HG02623 (cell line): Measurements from ENCODE around the gene MARCHF3.

Experiments
- ATAC-seq: cut with Tn5 transposase; IDR thresholded peaks from one replicate; pipeline ENCODE4 v1.9.1; 2021; ENCODE audit warnings: moderate library complexity; ENCODE audit not compliant: unreplicated experiment

The MARCHF3 gene

GRCh38 chr5:126883564-126884245 lies 146.7 kb downstream of the MARCHF3 start:
- no peak for ATAC-seq

- no peak for ATAC-seq
Measured at GRCh38 chr5:126881821-126882600, 148.3 kb downstream of the MARCHF3 start.

- ATAC-seq, result no peak
Measured at GRCh38 chr5:126878634-126879033, 151.7 kb downstream of the MARCHF3 start.

GRCh38 chr5:126878085-126878484 lies 152.3 kb downstream of the MARCHF3 start:
- ATAC-seq, result no peak

DNA sequence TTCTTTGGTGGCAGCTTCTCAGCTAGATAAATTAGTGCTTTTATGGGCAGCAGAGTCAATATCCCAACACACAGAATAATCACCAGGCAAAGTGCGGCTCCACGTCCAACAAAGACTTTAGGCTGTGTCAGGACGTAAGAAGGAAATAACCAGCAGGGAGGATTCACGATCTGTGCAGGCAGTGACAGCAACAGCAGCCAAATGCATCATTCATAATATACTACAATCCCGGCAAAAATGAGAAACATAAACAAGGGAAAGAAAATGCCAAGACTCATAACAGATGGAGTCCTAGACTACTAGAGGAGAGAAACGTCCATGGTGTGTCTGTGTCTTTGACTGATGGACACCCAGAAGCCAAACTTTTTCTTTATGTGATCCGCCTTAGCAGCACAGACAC lies 152.8 kb downstream of the MARCHF3 start:
- ATAC-seq, result no peak

DNA sequence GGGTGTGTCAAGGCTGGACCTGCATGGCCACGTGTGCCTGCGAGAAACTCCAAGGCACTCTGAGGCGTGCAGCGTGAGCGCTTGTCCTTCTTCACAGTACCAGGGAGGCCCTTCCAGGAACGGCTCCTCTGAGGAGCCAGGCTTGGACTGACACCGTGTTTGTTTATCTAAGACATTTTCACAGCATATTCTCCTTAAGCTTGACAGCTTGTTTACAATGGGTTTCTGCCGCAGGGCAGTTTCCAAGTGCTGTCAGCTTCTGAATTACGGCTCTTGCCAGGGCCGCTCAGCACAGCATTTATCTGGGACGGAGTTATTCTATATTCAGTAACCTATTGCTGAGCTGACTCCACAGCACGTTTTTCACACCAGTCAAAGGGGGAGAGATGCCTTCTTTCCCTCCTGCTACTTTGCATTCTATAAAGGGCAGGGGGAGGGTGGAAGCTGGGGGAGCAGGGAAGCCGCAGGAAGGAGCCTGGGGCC lies 155.0 kb downstream of the MARCHF3 start:
- ATAC-seq, result no peak

DNA sequence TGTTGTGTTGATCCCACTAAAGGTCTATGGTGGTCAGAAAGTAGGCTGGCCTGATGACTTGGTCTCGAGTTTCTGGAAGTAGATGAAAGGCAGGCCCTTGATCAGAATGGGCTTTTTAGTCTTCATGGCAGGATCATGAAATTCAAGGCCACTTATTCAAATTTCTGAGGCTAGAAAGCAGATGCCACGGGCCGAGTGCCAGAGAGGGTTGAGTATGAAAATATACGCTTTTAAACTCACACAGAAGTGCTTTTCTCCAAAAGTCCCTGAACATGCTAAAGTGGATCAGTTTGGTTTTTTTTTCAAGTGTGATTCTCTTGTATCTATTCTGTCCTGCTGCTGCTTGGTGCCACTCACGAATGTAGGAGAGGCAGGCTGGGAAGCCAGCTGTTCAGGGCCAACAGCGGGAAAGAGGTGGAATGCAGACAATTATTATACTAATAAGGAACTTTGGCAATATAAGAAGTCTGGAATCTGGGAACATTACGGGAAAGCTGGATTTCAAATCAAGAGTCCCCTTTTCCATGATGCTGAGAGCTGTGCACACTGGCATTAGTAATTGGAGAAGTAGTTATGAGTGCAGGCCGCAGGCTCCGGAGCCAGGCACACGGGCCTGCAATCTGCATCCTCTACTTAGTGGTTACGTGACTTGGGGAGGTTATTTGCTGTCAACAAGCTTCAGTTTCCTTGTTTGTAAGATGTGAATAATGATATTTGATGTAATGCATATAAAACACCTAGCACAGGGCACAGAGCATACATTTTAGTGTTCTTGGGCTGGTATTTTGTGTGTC lies 157.6 kb downstream of the MARCHF3 start:
- no peak for ATAC-seq

GRCh38 chr5:126871441-126871840 lies 158.9 kb downstream of the MARCHF3 start:
- ATAC-seq, result no peak

DNA sequence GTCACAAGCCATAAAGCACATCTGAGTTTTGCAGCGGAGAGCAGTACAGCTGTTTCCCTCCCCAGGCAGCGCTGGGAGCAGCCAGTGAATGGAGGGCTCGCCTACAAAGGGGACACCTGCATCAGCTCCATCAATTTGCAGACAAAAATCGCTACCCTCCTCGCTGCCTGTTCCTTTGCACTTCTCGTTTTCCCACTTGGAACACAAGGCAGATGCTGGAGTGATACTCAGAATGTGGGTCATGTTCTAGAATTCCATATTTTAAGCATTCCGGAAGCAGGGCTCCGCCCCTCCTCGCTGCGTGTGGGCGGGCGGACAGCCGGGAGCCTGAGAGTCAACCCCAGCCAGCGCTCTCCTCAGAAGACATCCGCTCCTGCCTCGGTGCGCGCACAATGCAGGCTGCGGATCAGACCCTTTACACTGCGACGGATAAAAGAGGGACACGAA lies 161.3 kb downstream of the MARCHF3 start:
- no peak for ATAC-seq

DNA sequence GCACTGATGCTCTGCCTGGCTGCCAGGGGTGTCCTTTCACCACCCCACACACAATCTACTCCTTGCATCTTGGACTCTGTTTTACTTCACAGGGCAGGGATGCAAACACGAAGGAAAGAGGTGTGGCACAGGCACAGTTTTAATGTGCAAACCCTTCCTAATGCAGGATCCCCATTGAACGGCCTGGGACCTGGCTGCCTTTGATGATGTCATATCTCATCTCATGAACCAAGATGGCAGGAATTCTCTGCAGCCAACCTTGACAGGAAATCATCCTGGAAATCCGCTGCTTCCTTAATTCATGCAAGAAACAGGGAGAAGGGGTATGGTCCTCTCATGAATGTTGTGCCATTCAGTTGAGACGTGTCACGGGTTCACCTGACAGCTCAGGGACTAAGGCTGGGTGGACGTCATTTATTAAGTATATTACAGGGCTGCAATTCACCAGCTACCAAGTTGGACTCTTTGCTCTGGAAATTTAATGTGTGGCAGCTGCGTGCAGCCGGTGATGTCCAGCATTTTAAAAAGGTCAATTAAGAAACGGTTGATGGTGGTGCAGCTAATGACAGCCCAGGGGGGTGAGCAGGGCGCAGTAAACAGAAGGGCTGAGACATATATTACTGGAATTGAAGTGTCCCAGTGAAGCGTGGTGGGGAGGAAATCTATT lies 161.9 kb downstream of the MARCHF3 start:
- no peak for ATAC-seq

- no peak for ATAC-seq
Measured at GRCh38 chr5:126866851-126867636, 163.3 kb downstream of the MARCHF3 start.

DNA sequence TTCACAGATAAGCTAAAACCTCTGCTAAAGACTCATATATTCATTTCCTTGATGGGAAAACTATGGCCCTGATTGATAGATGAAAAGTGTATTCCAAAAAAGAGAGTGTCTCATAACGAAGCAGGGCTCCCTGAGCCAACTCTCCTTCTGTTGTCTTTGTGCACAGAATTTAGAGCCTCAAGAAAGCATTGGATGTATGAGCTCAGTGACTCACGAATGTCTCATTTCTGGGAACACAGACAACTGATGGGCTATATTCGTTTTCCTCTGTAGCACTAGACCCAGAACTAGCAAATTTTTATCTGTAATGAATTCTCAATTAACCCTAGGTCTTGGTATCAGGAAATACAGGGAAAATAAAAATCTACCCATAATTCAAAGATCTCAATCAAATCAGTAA lies 165.1 kb downstream of the MARCHF3 start:
- no peak for ATAC-seq

- ATAC-seq, result no peak
Measured at GRCh38 chr5:126864042-126864688, 166.2 kb downstream of the MARCHF3 start.

GRCh38 chr5:126863402-126863801 lies 167.0 kb downstream of the MARCHF3 start:
- no peak for ATAC-seq

DNA sequence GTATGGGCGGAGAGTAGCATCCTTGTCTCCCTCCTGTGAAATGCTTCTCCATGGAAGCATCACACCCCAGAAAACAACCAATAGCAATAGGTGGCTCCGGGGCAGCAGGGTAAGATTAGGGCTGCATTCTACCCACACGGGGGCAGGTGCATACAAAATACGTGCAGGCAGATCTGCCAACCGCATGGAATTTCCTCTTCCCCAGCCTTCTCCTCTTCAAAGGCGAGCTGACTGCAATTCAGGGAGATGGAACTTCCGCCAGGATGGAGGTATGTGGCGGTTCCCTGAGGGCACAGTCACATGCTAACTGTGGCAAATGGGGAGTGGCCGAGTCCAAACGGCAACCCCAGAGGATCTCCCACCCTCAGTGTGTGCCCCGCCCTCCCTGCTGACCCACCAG lies 171.9 kb downstream of the MARCHF3 start:
- ATAC-seq, result no peak

- ATAC-seq, result no peak
Measured at GRCh38 chr5:126857472-126858410, 172.6 kb downstream of the MARCHF3 start.

DNA sequence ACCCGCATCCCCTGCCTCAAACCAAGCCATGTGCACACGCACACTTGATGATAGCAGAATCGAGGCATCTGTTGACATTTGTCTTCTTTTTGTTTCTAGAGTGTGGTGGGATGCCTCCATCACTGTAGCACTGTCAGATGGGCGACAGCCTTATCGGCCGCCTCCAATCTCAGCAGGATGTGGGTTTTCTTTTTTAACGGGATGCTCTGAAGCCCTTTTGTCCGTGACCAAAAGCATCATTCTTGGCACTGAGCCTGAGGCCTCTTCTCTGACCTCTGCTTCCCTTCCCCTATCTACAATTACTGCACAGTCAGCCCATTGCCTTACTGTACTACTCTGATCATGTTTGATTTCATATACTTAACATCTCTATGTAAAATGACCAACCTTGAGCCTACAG lies 175.1 kb downstream of the MARCHF3 start:
- no peak for ATAC-seq

DNA sequence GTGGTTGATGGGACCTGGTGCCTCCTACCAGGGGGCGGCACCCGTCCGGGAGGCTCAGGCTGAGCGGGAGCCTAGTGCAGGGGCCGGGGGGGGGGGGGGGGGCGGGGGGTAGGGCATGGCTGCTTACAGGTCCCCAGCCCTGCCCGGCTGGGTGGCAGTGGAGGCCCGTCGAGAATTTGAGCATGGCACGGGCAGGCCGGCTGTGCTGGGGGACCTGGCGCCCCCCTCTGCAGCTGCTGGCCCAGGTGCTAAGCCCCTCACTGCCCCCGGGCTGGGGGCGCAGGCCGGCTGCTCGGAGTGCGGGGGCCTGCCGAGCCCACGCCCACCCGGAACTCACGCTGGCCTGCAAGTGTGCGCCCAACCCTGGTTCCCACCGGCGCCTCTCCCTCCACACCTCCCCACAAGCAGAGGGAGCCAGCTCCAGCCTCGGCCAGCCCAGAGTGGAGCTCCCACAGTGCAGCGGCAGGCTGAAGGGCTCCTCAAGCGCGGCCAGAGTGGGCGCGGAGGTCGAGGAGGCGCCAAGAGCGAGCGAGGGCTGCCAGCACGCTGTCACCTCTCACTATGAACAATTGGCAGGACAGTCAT lies 175.7 kb downstream of the MARCHF3 start:
- no peak for ATAC-seq
